Transverse colon (tissue), 4 donors: Measurements from ENCODE around the gene PKIG. TPM values are rescaled to one million over a fixed set of nuclear protein-coding genes. Genes with fewer than 3 reads are reported as not detected.

Source experiments
- DNase-seq: peaks from one replicate; pipeline ENCODE4 v3.0.0-alpha.2; 2019
- H3K27ac ChIP-seq, 4 donors: fragments of 200-600 bp; sonication (generic); 2 replicates each; pipeline ENCODE4 v1.5.1; 2016 to 2018; ENCODE audit warnings: inconsistent platforms in 4 of 4
- H3K27me3 ChIP-seq: fragments of 200-600 bp; sonication (generic); 2 replicates; pipeline ENCODE4 v1.5.1; 2017; ENCODE audit warnings: inconsistent platforms
- H3K36me3 ChIP-seq, 4 donors: fragments of 200-600 bp; sonication (generic); 2 replicates each; pipeline ENCODE4 v1.5.1; 2017 to 2019; ENCODE audit warnings: inconsistent platforms in 4 of 4
- H3K4me1 ChIP-seq, 4 donors: fragments of 200-600 bp; sonication (generic); 2 replicates each; pipeline ENCODE4 v1.5.1; 2017 to 2020; ENCODE audit warnings: inconsistent platforms in 4 of 4
- H3K4me3 ChIP-seq, 4 donors: fragments of 200-600 bp; sonication (generic); 1 replicate in 1 of 4; 2 replicates in 3 of 4; pipeline versions ENCODE4 v1.5.1 to v1.6.1; 2017 to 2019; ENCODE audit warnings: inconsistent platforms in 4 of 4
- H3K9me3 ChIP-seq, 2 donors: fragments of 200-600 bp; sonication (generic); 2 replicates each; pipeline ENCODE4 v1.5.1; 2017 to 2019; ENCODE audit warnings: inconsistent platforms in 2 of 2
- CTCF ChIP-seq, 5 experiments: fragments of 200-600 bp in 3 of 5; fragments of 450-650 bp in 2 of 5; sonication (generic) in 3 of 5; IDR thresholded peaks; 1 replicate in 2 of 5; 2 replicates in 3 of 5; pipeline ENCODE4 v1.5.1; 2016 to 2017; ENCODE audit warnings: antibody characterized with exemption in 5 of 5, inconsistent platforms in 3 of 5, mild to moderate bottlenecking in 2 of 5, moderate library complexity in 1 of 5
- EP300 ChIP-seq: sonication (generic); formaldehyde crosslinking; IDR thresholded peaks from one replicate; pipeline ENCODE4 v1.6.1; 2017; ENCODE audit warnings: antibody characterized with exemption, low read depth
- POLR2A ChIP-seq: fragments of 450-650 bp; IDR thresholded peaks from one replicate; pipeline ENCODE4 v1.6.1; 2016; ENCODE audit warnings: antibody characterized with exemption, mild to moderate bottlenecking, moderate library complexity
- POLR2AphosphoS5 ChIP-seq, 3 donors: sonication (generic); formaldehyde crosslinking; IDR thresholded peaks; one replicate each; pipeline ENCODE4 v1.6.1; 2016; ENCODE audit warnings: antibody characterized with exemption in 3 of 3
- WGBS, 2 donors: methylation state at CpG; one replicate each; pipeline ENCODE4 v1.1.5; 2018; ENCODE audit warnings: low coverage in 1 of 2; 5-methylcytosine and 5-hydroxymethylcytosine counted together
- in situ Hi-C, 4 donors: fragments of 200-750 bp; cut with MboI; loops; one replicate each; pipeline versions ENCODE4 v1.15.0 to v1.15.1; 2017; ENCODE audit warnings: low sequenced_read_pairs in 3 of 4, low pct_ligation_motif_present in 1 of 4, low pct_unique_long_range_greater_than_20kb in 1 of 4
- intact Hi-C: fragments of 100-400 bp; cut with DNase I; formaldehyde crosslinking; loops from one replicate; pipeline ENCODE4 v1.15.1; 2023; ENCODE audit warnings: low total_unique reads
- total RNA-seq, 4 donors: library from RNA; depleted of rRNA; stranded (reverse); fragments of >200 nt; gene quantifications; one replicate each; pipeline ENCODE4 v1.1.0, GENCODE V29; 2016

The PKIG gene
- total RNA-seq, 4 donors from 2014 or later, result 40.8 to 106 (median 80.4) TPM

GRCh38 chr20:44637522-44638372 is 55.4 kb downstream of the PKIG start:
- no peak overlapping the region for H3K4me3 ChIP-seq
- H3K4me1 ChIP-seq, result peaks cover 9 to 11% (median 10%) of the 10 kb centered on the region in 4 donors
- TF ChIP-seq EP300, result no peak
- TF ChIP-seq POLR2A, result no peak
- no peak for TF ChIP-seq POLR2AphosphoS5 (IDR thresholded peaks at IDR 0.05)
- TF ChIP-seq CTCF (IDR thresholded peaks at IDR 0.05), result no peak
- peak overlapping the region in 1 of 4 donors; percentile 13 for H3K27ac ChIP-seq
- in situ Hi-C loops, result no loop called here
- intact Hi-C loops, result no loop called here
- no peak for DNase-seq
- 79% methylated on average over 11 of the region's 11 CpGs; no CpG with 5 or more reads in 1 of the 2 donors for WGBS, 2 donors
- H3K27me3 ChIP-seq, result no peaks in the 10 kb centered on the region
- no peaks in the 10 kb centered on the region for H3K36me3 ChIP-seq
- no peaks in the 10 kb centered on the region for H3K9me3 ChIP-seq

- no peak overlapping the region for H3K27ac ChIP-seq
Measured at GRCh38 chr20:44640522-44640921, 58.1 kb downstream of the PKIG start.

GRCh38 chr20:44641325-44641724 is 58.9 kb downstream of the PKIG start:
- no peak for TF ChIP-seq CTCF (IDR thresholded peaks at IDR 0.05)
- TF ChIP-seq POLR2AphosphoS5 (IDR thresholded peaks at IDR 0.05), result no peak
- TF ChIP-seq EP300, result no peak
- no peak for TF ChIP-seq POLR2A
- peaks cover 17 to 43% (median 26%) of the 10 kb centered on the region in 4 donors for H3K4me1 ChIP-seq
- intact Hi-C loops (no loop called here), in situ Hi-C loops (no loop called here)
- no peak for DNase-seq
- no peaks in the 10 kb centered on the region for H3K27me3 ChIP-seq
- no peak overlapping the region for H3K4me3 ChIP-seq
- no peaks in the 10 kb centered on the region for H3K36me3 ChIP-seq
- H3K27ac ChIP-seq, result no peak overlapping the region
- WGBS, 2 donors, result 79 to 92% methylated on average over 5 of the region's 5 CpGs
- no peaks in the 10 kb centered on the region for H3K9me3 ChIP-seq

More at GRCh38 chr20:44640522-44640921, 58.1 kb downstream of the PKIG start:
- Histone ChIP-seq H3K4me1 (peaks cover 17 to 34% (median 22%) of the 10 kb centered on the region in 4 donors), H3K4me3 (no peak overlapping the region), H3K27me3 (no peaks in the 10 kb centered on the region), H3K36me3 (no peaks in the 10 kb centered on the region), H3K9me3 (no peaks in the 10 kb centered on the region)
- no peak for DNase-seq
- WGBS, 2 donors, result 78 to 83% methylated on average over 1 to 2 of the region's 2 CpGs
- intact Hi-C loops (no loop called here), in situ Hi-C loops (no loop called here)
- TF ChIP-seq CTCF (IDR thresholded peaks at IDR 0.05) (no peak), EP300 (no peak), POLR2A (no peak), POLR2AphosphoS5 (IDR thresholded peaks at IDR 0.05) (no peak)

GRCh38 chr20:44642203-44643153 is 60.1 kb downstream of the PKIG start:
- TF ChIP-seq EP300 (no peak), POLR2AphosphoS5 (IDR thresholded peaks at IDR 0.05) (peak in 2 of 3 donors; percentile 3 to 32), POLR2A (no peak), CTCF (IDR thresholded peaks at IDR 0.05) (peak in 2 of 5 experiments; percentile 8 to 27)
- DNase-seq, result peak; percentile 71
- H3K4me1 ChIP-seq, result peaks cover 17 to 54% (median 26%) of the 10 kb centered on the region in 4 donors
- H3K27ac ChIP-seq, result peak overlapping the region; percentile 82 to 84 (median 83)
- H3K4me3 ChIP-seq, result peak overlapping the region in 1 of 4 donors; percentile 28
- no peaks in the 10 kb centered on the region for H3K27me3 ChIP-seq
- no peaks in the 10 kb centered on the region for H3K36me3 ChIP-seq
- no peaks in the 10 kb centered on the region for H3K9me3 ChIP-seq
- WGBS, 2 donors, result 17 to 21% methylated on average over 8 to 17 of the region's 17 CpGs
- intact Hi-C loops, result no loop called here
- in situ Hi-C loops, result no loop called here
